Measurements from ENCODE around the gene ALG8. TPM values are rescaled to one million over a fixed set of nuclear protein-coding genes. Genes with fewer than 3 reads are reported as not detected.
"Not testable (repeated sequence)": the region's sequence is repeated elsewhere in the genome, so short reads cannot be mapped to it uniquely, and the experiment has no call there.

ALG8 gene
- 10 to 100 TPM; 45.6 to 47.9 TPM for total RNA-seq

- H3K4me1 Mint-ChIP-seq (ENCODE audit: low read depth): peaks cover 39% of the 10 kb centered on the region
- ATAC-seq (replicated peaks in 1 of 2) (peak; percentile 95), DNase-seq (peak; percentile 97)
- peak within 1 kb of the TSS; percentile 93 to 97 for H3K4me3 Mint-ChIP-seq
- no peaks in the 10 kb centered on the region for H3K27me3 Mint-ChIP-seq (ENCODE audit: low read depth)
- peak within 1 kb of the TSS; percentile 98 for H3K27ac Mint-ChIP-seq
- H3K9me3 Mint-ChIP-seq: no peaks in the 10 kb centered on the region
- H3K36me3 Mint-ChIP-seq (ENCODE audit: insufficient read depth in 2 of 2): peaks cover 14 to 19% of the 10 kb centered on the region in 2 donors
Measured at GRCh38 chr11:78139422-78140391, at the start of gene ALG8. Gene ALG8, minus strand, starts transcription at chr11:78139626. Its CDS starts 38 bp downstream, at chr11:78139588.

GRCh38 chr11:78188286-78189173 is 49.1 kb upstream of the ALG8 start, which contains the start of the genes KCTD21 and USP35:
Gene KCTD21, minus strand, starts transcription at chr11:78188626. Its CDS starts 14,072 bp downstream, at chr11:78174554.
Gene USP35, plus strand, starts transcription at chr11:78188919. Its CDS starts 7,327 bp downstream, at chr11:78196246.
- Mint-ChIP-seq H3K27me3 (ENCODE audit: low read depth) (no peaks in the 10 kb centered on the region), H3K4me1 (ENCODE audit: low read depth) (peaks cover 65% of the 10 kb centered on the region), H3K4me3 (peak within 1 kb of the TSS; percentile 90 to 98), H3K9me3 (no peaks in the 10 kb centered on the region), H3K36me3 (ENCODE audit: insufficient read depth in 2 of 2) (peaks cover 5 to 11% of the 10 kb centered on the region in 2 donors), H3K27ac (peak within 1 kb of the TSS; percentile 97)
- peak; percentile 89 for ATAC-seq (replicated peaks in 1 of 2)
- peak; percentile 96 to 97 for DNase-seq

GRCh38 chr11:78187366-78188285 is 48.2 kb upstream of the ALG8 start:
- H3K27ac Mint-ChIP-seq: peak overlapping the region; percentile 97
- H3K27me3 Mint-ChIP-seq (ENCODE audit: low read depth): no peaks in the 10 kb centered on the region
- H3K36me3 Mint-ChIP-seq (ENCODE audit: insufficient read depth in 2 of 2): peaks cover 3 to 15% of the 10 kb centered on the region in 2 donors
- peaks cover 56% of the 10 kb centered on the region for H3K4me1 Mint-ChIP-seq (ENCODE audit: low read depth)
- DNase-seq (peak; percentile 84 to 88), ATAC-seq (replicated peaks in 1 of 2) (peak; percentile 77 to 80)
- no peaks in the 10 kb centered on the region for H3K9me3 Mint-ChIP-seq
- H3K4me3 Mint-ChIP-seq: peak overlapping the region; percentile 90 to 98

- Mint-ChIP-seq H3K4me3 (no peak overlapping the region), H3K9me3 (peaks cover 5% of the 10 kb centered on the region in 2 donors), H3K4me1 (ENCODE audit: low read depth) (peaks cover 21% of the 10 kb centered on the region), H3K27me3 (ENCODE audit: low read depth) (no peaks in the 10 kb centered on the region), H3K27ac (no peak overlapping the region), H3K36me3 (ENCODE audit: insufficient read depth in 2 of 2) (peaks cover 9 to 27% of the 10 kb centered on the region in 2 donors)
- no peak for DNase-seq
- ATAC-seq (replicated peaks in 1 of 2): no peak
Measured at GRCh38 chr11:78181185-78181584, 41.8 kb upstream of the ALG8 start.

GRCh38 chr11:78180751-78181150 is 41.3 kb upstream of the ALG8 start:
- no peak overlapping the region for H3K4me3 Mint-ChIP-seq
- H3K36me3 Mint-ChIP-seq (ENCODE audit: insufficient read depth in 2 of 2): peaks cover 10 to 25% of the 10 kb centered on the region in 2 donors
- H3K27ac Mint-ChIP-seq: no peak overlapping the region
- peaks cover 16% of the 10 kb centered on the region for H3K4me1 Mint-ChIP-seq (ENCODE audit: low read depth)
- DNase-seq: no peak
- ATAC-seq (replicated peaks in 1 of 2): no peak
- no peaks in the 10 kb centered on the region for H3K27me3 Mint-ChIP-seq (ENCODE audit: low read depth)
- H3K9me3 Mint-ChIP-seq: peaks cover 7% of the 10 kb centered on the region in 2 donors

GRCh38 chr11:78179459-78180071 is 40.1 kb upstream of the ALG8 start:
- Mint-ChIP-seq H3K4me1 (ENCODE audit: low read depth) (peaks cover 8% of the 10 kb centered on the region), H3K36me3 (ENCODE audit: insufficient read depth in 2 of 2) (peaks cover 10 to 24% of the 10 kb centered on the region in 2 donors), H3K27ac (no peak overlapping the region), H3K27me3 (ENCODE audit: low read depth) (no peaks in the 10 kb centered on the region), H3K4me3 (no peak overlapping the region), H3K9me3 (peaks cover 7% of the 10 kb centered on the region in 2 donors)
- ATAC-seq (replicated peaks in 1 of 2) (no peak), DNase-seq (no peak)

GRCh38 chr11:78177216-78177615 is 37.8 kb upstream of the ALG8 start:
- H3K27ac Mint-ChIP-seq: no peak overlapping the region
- no peak overlapping the region for H3K4me3 Mint-ChIP-seq
- no peak for DNase-seq
- peaks cover 7% of the 10 kb centered on the region in 2 donors for H3K9me3 Mint-ChIP-seq
- H3K4me1 Mint-ChIP-seq (ENCODE audit: low read depth): peaks cover 7% of the 10 kb centered on the region
- H3K27me3 Mint-ChIP-seq (ENCODE audit: low read depth): no peaks in the 10 kb centered on the region
- H3K36me3 Mint-ChIP-seq (ENCODE audit: insufficient read depth in 2 of 2): peaks cover 10 to 16% of the 10 kb centered on the region in 2 donors
- ATAC-seq (replicated peaks in 1 of 2): no peak

- no peaks in the 10 kb centered on the region for H3K27me3 Mint-ChIP-seq (ENCODE audit: low read depth)
Measured at GRCh38 chr11:78176605-78177141, 37.2 kb upstream of the ALG8 start.

GRCh38 chr11:78175862-78176261 is 36.4 kb upstream of the ALG8 start:
- not testable (repeated sequence) for H3K4me1 Mint-ChIP-seq (ENCODE audit: low read depth); ATAC-seq (replicated peaks in 1 of 2); H3K9me3 Mint-ChIP-seq; H3K4me3 Mint-ChIP-seq; H3K27ac Mint-ChIP-seq; H3K27me3 Mint-ChIP-seq (ENCODE audit: low read depth); DNase-seq
- peaks cover 9 to 12% of the 10 kb centered on the region in 2 donors for H3K36me3 Mint-ChIP-seq (ENCODE audit: insufficient read depth in 2 of 2)

More at GRCh38 chr11:78176605-78177141, 37.2 kb upstream of the ALG8 start:
- Mint-ChIP-seq H3K4me1 (ENCODE audit: low read depth) (peaks cover 7% of the 10 kb centered on the region), H3K27ac (peak overlapping the region; percentile 10), H3K4me3 (no peak overlapping the region), H3K9me3 (peaks cover 7% of the 10 kb centered on the region in 2 donors), H3K36me3 (ENCODE audit: insufficient read depth in 2 of 2) (peaks cover 10 to 16% of the 10 kb centered on the region in 2 donors)
- DNase-seq (no peak), ATAC-seq (replicated peaks in 1 of 2) (no peak)

- Mint-ChIP-seq H3K4me1 (ENCODE audit: low read depth) (no peaks in the 10 kb centered on the region), H3K36me3 (ENCODE audit: insufficient read depth in 2 of 2) (peaks cover 6% of the 10 kb centered on the region in 2 donors), H3K9me3 (peaks cover 3% of the 10 kb centered on the region in 2 donors), H3K27ac (no peak overlapping the region), H3K27me3 (ENCODE audit: low read depth) (no peaks in the 10 kb centered on the region), H3K4me3 (no peak overlapping the region)
- ATAC-seq (replicated peaks in 1 of 2) (no peak), DNase-seq (no peak)
Measured at GRCh38 chr11:78171951-78172350, 32.5 kb upstream of the ALG8 start.

GRCh38 chr11:78170874-78171549 is 31.6 kb upstream of the ALG8 start:
- Mint-ChIP-seq H3K4me3 (no peak overlapping the region), H3K4me1 (ENCODE audit: low read depth) (no peaks in the 10 kb centered on the region), H3K27me3 (ENCODE audit: low read depth) (no peaks in the 10 kb centered on the region), H3K27ac (no peak overlapping the region), H3K9me3 (peaks cover 0 to under 1% of the 10 kb centered on the region in 2 donors), H3K36me3 (ENCODE audit: insufficient read depth in 2 of 2) (peaks cover 0 to under 1% of the 10 kb centered on the region in 2 donors)
- DNase-seq: no peak
- ATAC-seq (replicated peaks in 1 of 2): no peak

All from activated T-cell treated with anti-CD3 and anti-CD28 coated beads, Interleukin-2, amount 50 U/mL, for 72 hours (primary cell).